WTC11 (cell line): ENCODE data around the gene GPR161. TPM values are rescaled to one million over a fixed set of nuclear protein-coding genes. Genes with fewer than 3 reads are reported as not detected.

Source experiments
- ATAC-seq: fragments of 200-7000 bp; cut with Tn5 transposase; 2 replicates; pipeline ENCODE4 v1.10.0; 2021; ENCODE audit warnings: mild to moderate bottlenecking, moderate library complexity
- CTCF ChIA-PET: fragments of 300-600 bp; sonication (Branson Sonifier 250); formaldehyde crosslinking; loops from one replicate; lab custom pipeline; 2021; ENCODE audit warnings: antibody characterized with exemption; lab: Charles Lee
- POLR2A ChIA-PET: fragments of 350-600 bp; sonication (Branson Sonifier 250); formaldehyde crosslinking; loops from one replicate; lab custom pipeline; 2021; ENCODE audit warnings: antibody characterized with exemption; lab: Charles Lee
- DNase-seq: peaks from one replicate; pipeline ENCODE4 v3.0.0; 2021; ENCODE audit warnings: low spot score
- H3K27ac Mint-ChIP-seq: 2 replicates; pipeline ENCODE4 v1.8.0; 2021; ENCODE audit warnings: mixed read lengths
- H3K27me3 Mint-ChIP-seq: 2 replicates; pipeline ENCODE4 v1.8.0; 2021; ENCODE audit warnings: low read depth, mild to moderate bottlenecking, moderate library complexity, mixed read lengths
- H3K36me3 Mint-ChIP-seq: 2 replicates; pipeline ENCODE4 v1.8.0; 2021; ENCODE audit warnings: mixed read lengths
- H3K4me1 Mint-ChIP-seq: 2 replicates; pipeline ENCODE4 v1.8.0; 2022; ENCODE audit warnings: mixed read lengths
- H3K4me3 Mint-ChIP-seq: 2 replicates; pipeline ENCODE4 v1.8.0; 2021; ENCODE audit warnings: mild to moderate bottlenecking, moderate library complexity, mixed read lengths
- H3K9me3 Mint-ChIP-seq: 2 replicates; pipeline ENCODE4 v1.8.0; 2021; ENCODE audit warnings: mixed read lengths
- ATF1 ChIP-seq: sonication (generic); formaldehyde crosslinking; IDR thresholded peaks from 2 replicates; pipeline ENCODE4 v1.8.1; 2023; ENCODE audit warnings: mild to moderate bottlenecking, moderate library complexity, missing genetic modification reagents
- ELF4 ChIP-seq: sonication (generic); formaldehyde crosslinking; IDR thresholded peaks from 2 replicates; pipeline ENCODE4 v1.8.1; 2022; ENCODE audit warnings: low read depth, mild to moderate bottlenecking, moderate library complexity, missing genetic modification reagents
- ESRRA ChIP-seq: sonication (generic); formaldehyde crosslinking; IDR thresholded peaks from 2 replicates; pipeline ENCODE4 v1.8.1; 2022; ENCODE audit warnings: mild to moderate bottlenecking, missing genetic modification reagents, borderline replicate concordance
- ETV6 ChIP-seq: sonication (generic); formaldehyde crosslinking; IDR thresholded peaks from 2 replicates; pipeline ENCODE4 v1.8.1; 2022; ENCODE audit warnings: mild to moderate bottlenecking, missing genetic modification reagents
- HMGA2 ChIP-seq: fragments of 250-450 bp; sonication (Bioruptor Pico); IDR thresholded peaks from 2 replicates; pipeline ENCODE4 v1.4.0; 2021; ENCODE audit warnings: mild to moderate bottlenecking, moderate library complexity
- MYBL2 ChIP-seq: sonication (generic); formaldehyde crosslinking; IDR thresholded peaks from 2 replicates; pipeline ENCODE4 v1.8.1; 2023; ENCODE audit warnings: mild to moderate bottlenecking, moderate library complexity, missing genetic modification reagents
- ZNF532 ChIP-seq: fragments of 250-450 bp; sonication (Bioruptor Pico); IDR thresholded peaks from 2 replicates; pipeline ENCODE4 v1.9.0; 2021; ENCODE audit warnings: mild to moderate bottlenecking, borderline replicate concordance
- total RNA-seq: library from RNA; stranded (reverse); gene quantifications from 3 replicates; pipeline ENCODE4 v1.2.3, GENCODE V29; 2021
- TF ChIP-seq, protein P1 (sequence below): fragments of 250-450 bp; sonication (Bioruptor Pico); conservative IDR thresholded peaks from 2 replicates; pipeline ENCODE4 v1.9.0; 2021; ENCODE audit warnings: mild to moderate bottlenecking
- TF ChIP-seq, protein P2 (sequence below): fragments of 250-450 bp; sonication (Bioruptor Pico); IDR thresholded peaks from 2 replicates; pipeline ENCODE4 v1.8.0; 2021; ENCODE audit warnings: mild to moderate bottlenecking

Gene GPR161
- total RNA-seq, 1 experiment from 2014 or later: 11.6 TPM

DNA sequence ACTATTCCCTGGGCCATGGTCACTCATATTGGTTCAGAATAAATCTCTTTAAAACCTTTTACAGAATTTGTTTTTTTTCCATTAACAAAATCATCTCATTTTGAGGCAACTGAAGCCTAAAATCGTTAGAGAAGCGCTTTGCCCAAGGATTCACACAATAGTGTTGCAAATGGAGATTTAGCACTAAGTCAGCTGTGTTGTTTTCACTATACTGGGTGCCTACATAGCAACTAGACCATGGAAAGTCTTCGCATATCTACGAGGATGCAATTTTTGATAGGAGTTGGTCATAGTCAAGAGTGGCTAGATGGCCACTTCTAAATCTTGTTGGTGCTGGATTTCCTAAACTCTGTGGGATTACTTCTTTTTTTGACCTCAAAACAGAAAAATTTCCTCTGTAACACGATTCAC is 41.5 kb upstream of the GPR161 start:
- CTCF ChIA-PET: interaction anchor here (0.7 to 2.2 kb wide), 5 partner anchors 9 to 187 kb away, joined by 3 to 8 read pairs (median 3); no protein-coding TSS in a partner anchor

GRCh38 chr1:168172250-168172915 is 35.7 kb upstream of the GPR161 start:
- DNase-seq: no peak
- H3K9me3 Mint-ChIP-seq: peaks cover 4% of the 10 kb centered on the region
- ATAC-seq: no peak
- CTCF ChIA-PET: no interaction called here
- H3K4me3 Mint-ChIP-seq: no peak overlapping the region
- POLR2A ChIA-PET: no interaction called here
- H3K36me3 Mint-ChIP-seq: no peaks in the 10 kb centered on the region
- H3K27ac Mint-ChIP-seq: no peak overlapping the region
- H3K27me3 Mint-ChIP-seq: no peaks in the 10 kb centered on the region; the same call in none of the 2 replicates
- TF ChIP-seq ESRRA (CRISPR knock-in tag) (no peak), ATF1 (CRISPR knock-in tag) (no peak)
- TF ChIP-seq, protein P1, sequence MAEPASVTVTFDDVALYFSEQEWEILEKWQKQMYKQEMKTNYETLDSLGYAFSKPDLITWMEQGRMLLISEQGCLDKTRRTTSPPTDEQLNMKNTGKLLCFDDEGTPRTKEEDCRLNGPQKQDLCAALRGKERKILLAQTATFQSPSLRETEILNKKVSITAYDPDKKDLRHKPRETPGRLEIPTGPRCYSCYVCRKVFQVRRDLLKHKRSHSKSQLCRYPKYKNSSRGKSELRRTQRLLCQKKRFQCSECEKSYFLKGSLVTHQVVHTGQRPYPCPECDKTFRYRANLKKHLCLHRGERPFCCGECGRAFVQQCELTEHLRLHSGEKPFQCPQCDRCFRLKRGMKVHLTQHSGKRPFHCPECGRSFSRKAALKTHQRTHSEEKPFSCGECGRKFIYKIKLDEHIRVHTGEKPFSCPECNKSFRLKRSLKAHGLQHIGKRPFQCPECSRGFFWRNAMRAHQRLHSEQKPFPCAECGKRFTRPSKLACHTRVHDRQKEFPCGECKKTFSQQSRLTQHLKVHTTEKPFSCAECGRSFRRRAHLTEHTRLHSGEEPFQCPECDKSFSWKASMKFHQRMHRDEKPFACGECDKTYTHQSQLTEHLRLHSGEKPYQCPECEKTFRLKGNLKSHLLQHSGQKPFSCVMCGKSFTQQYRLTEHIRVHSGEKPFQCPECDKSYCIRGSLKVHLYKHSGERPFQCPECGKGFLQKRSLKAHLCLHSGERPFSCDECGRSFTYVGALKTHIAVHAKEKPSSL (CRISPR knock-in tag): no peak
- H3K4me1 Mint-ChIP-seq: no peaks in the 10 kb centered on the region

More for the DNA sequence above, 41.5 kb upstream of the GPR161 start:
- 0 out of 2 replicates have a peak, but pooled peaks cover 2% of the 10 kb centered on the region for H3K4me1 Mint-ChIP-seq
- TF ChIP-seq ZNF532 (CRISPR knock-in tag): no peak
- no peak for TF ChIP-seq MYBL2 (CRISPR knock-in tag)
- TF ChIP-seq, protein P1 (CRISPR knock-in tag): no peak
- no peak for TF ChIP-seq ETV6 (CRISPR knock-in tag)
- TF ChIP-seq ELF4 (CRISPR knock-in tag): no peak
- TF ChIP-seq, protein P2, sequence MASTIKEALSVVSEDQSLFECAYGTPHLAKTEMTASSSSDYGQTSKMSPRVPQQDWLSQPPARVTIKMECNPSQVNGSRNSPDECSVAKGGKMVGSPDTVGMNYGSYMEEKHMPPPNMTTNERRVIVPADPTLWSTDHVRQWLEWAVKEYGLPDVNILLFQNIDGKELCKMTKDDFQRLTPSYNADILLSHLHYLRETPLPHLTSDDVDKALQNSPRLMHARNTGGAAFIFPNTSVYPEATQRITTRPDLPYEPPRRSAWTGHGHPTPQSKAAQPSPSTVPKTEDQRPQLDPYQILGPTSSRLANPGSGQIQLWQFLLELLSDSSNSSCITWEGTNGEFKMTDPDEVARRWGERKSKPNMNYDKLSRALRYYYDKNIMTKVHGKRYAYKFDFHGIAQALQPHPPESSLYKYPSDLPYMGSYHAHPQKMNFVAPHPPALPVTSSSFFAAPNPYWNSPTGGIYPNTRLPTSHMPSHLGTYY (CRISPR knock-in tag): no peak
- no peak for TF ChIP-seq HMGA2 (CRISPR knock-in tag)
- TF ChIP-seq, all 79 proteins: peak for 0
- no peak overlapping the region for H3K4me3 Mint-ChIP-seq
- H3K36me3 Mint-ChIP-seq: no peaks in the 10 kb centered on the region
- DNase-seq (no peak), ATAC-seq (no peak)
- no peaks in the 10 kb centered on the region; the same call in none of the 2 replicates for H3K27me3 Mint-ChIP-seq
- no peak overlapping the region for H3K27ac Mint-ChIP-seq
- POLR2A ChIA-PET: no interaction called here
- no peaks in the 10 kb centered on the region for H3K9me3 Mint-ChIP-seq
